HepG2 (cell line): Measurements from ENCODE around the gene CALML4. TPM values are rescaled to one million over a fixed set of nuclear protein-coding genes. Genes with fewer than 3 reads are reported as not detected.

Source experiments
- ATAC-seq: fragments of 200-7000 bp; cut with Tn5 transposase; 3 replicates; pipeline ENCODE4 v1.9.1; 2020; ENCODE audit warnings: mild to moderate bottlenecking, moderate library complexity
- BruUV-seq: library from RNA; stranded (reverse); fragments of 400-500 nt; replicated peaks from 2 replicates; lab custom pipeline; 2021; lab: Mats Ljungman, UMichigan
- CTCF ChIA-PET: fragments of 300-600 bp; formaldehyde crosslinking; extraction: SDS; loops from one replicate; lab custom pipeline; 2021; ENCODE audit warnings: low total read pairs, inconsistent platforms, low intra/inter-chr PET ratio; lab: Yijun Ruan, JAX
- POLR2A ChIA-PET: fragments of 350-600 bp; sonication (Branson Sonifier 250); formaldehyde crosslinking; loops from one replicate; lab custom pipeline; 2020; ENCODE audit warnings: antibody characterized with exemption, inconsistent platforms; lab: Yijun Ruan, JAX
- DNase-seq: peaks from one replicate; pipeline ENCODE4 v3.0.0-alpha.2; 2015; ENCODE audit warnings: low spot score
- FAIRE-seq: peaks from 3 replicates; lab custom pipeline; 2011; peaks lifted over from hg19 to GRCh38; lab: Jason Lieb, UNC
- H2AFZ ChIP-seq: one replicate; pipeline ENCODE4 v1.6.1; 2011; ENCODE audit warnings: low read length, inconsistent platforms
- H3K27ac ChIP-seq: fragments of 300-600 bp; 3 replicates; pipeline ENCODE4 v1.8.0; 2011; ENCODE audit warnings: mixed run types, mild to moderate bottlenecking, mixed read lengths, low read length, inconsistent platforms; ENCODE audit not compliant: insufficient read depth; ENCODE audit errors: extremely low read length
- H3K27me3 ChIP-seq, 2 experiments: fragments of 200-600 bp in 1 of 2; 2 replicates in 1 of 2; 3 replicates in 1 of 2; pipeline versions ENCODE4 v1.6.0 to v1.8.0; 2011; ENCODE audit warnings: low read length in 2 of 2, mild to moderate bottlenecking in 2 of 2, moderate library complexity in 2 of 2, inconsistent platforms in 1 of 2; ENCODE audit not compliant: insufficient read depth in 2 of 2, control insufficient read depth in 1 of 2
- H3K36me3 ChIP-seq, 2 experiments: fragments of 200-600 bp in 1 of 2; replicated peaks in 1 of 2; 2 replicates in 1 of 2; 3 replicates in 1 of 2; pipeline versions ENCODE4 v1.5.1 to v1.8.0; 2011; ENCODE audit warnings: low read length in 2 of 2, inconsistent platforms in 1 of 2; ENCODE audit not compliant: insufficient read depth in 2 of 2, control insufficient read depth in 1 of 2
- H3K4me1 ChIP-seq: 2 replicates; pipeline ENCODE4 v1.5.1; 2012; ENCODE audit warnings: low read length, inconsistent platforms; ENCODE audit not compliant: insufficient read depth
- H3K4me2 ChIP-seq: 2 replicates; pipeline ENCODE4 v1.6.0; 2011; ENCODE audit warnings: low read depth, low read length, inconsistent platforms
- H3K4me3 ChIP-seq, 3 experiments: fragments of 200-600 bp in 1 of 3; sonication (generic), shearing (Covaris generic) in 1 of 3; replicated peaks in 1 of 3; 2 replicates each; pipeline ENCODE4 v1.5.1; 2011 to 2016; ENCODE audit warnings: low read length in 3 of 3, inconsistent platforms in 2 of 3, low read depth in 2 of 3, mild to moderate bottlenecking in 2 of 3, control low read depth in 1 of 3, mixed read lengths in 1 of 3; ENCODE audit not compliant: insufficient read depth in 1 of 3
- H3K79me2 ChIP-seq: one replicate; pipeline ENCODE4 v1.6.1; 2011; ENCODE audit warnings: low read length, inconsistent platforms; ENCODE audit not compliant: insufficient read depth
- H3K9ac ChIP-seq: 2 replicates; pipeline ENCODE4 v1.6.0; 2011; ENCODE audit warnings: mild to moderate bottlenecking, low read depth, low read length, inconsistent platforms; ENCODE audit not compliant: insufficient read depth
- H3K9me3 ChIP-seq: 2 replicates; pipeline ENCODE4 v1.5.1; 2012; ENCODE audit warnings: mild to moderate bottlenecking, low read length
- H4K20me1 ChIP-seq: 2 replicates; pipeline ENCODE4 v1.6.0; 2011; ENCODE audit warnings: inconsistent platforms, mild to moderate bottlenecking, low read length, moderate library complexity; ENCODE audit not compliant: insufficient read depth
- MAFK ChIP-seq, 2 experiments: IDR thresholded peaks in 1 of 2; conservative IDR thresholded peaks in 1 of 2; 2 replicates each; pipeline ENCODE4 v1.6.1; 2011; ENCODE audit warnings: improper control_type of control experiment in 2 of 2, low read length in 2 of 2
- NFYB ChIP-seq: sonication (generic); formaldehyde crosslinking; IDR thresholded peaks from 2 replicates; pipeline ENCODE4 v1.4.0; 2020; ENCODE audit warnings: missing genetic modification reagents
- NFYC ChIP-seq: IDR thresholded peaks from 2 replicates; pipeline ENCODE4 v1.6.1; 2016; ENCODE audit warnings: missing genetic modification reagents, missing compliant biosample characterization
- SCMH1 ChIP-seq: sonication (generic); formaldehyde crosslinking; IDR thresholded peaks from 2 replicates; pipeline ENCODE4 v1.9.0; 2021; ENCODE audit warnings: missing genetic modification reagents, mild to moderate bottlenecking, borderline replicate concordance
- ZFY ChIP-seq: sonication (generic); formaldehyde crosslinking; IDR thresholded peaks from 2 replicates; pipeline ENCODE4 v1.4.0; 2020; ENCODE audit warnings: missing genetic modification reagents
- ZNF350 ChIP-seq: sonication (generic); formaldehyde crosslinking; IDR thresholded peaks from 2 replicates; pipeline ENCODE4 v1.4.0; 2020; ENCODE audit warnings: mild to moderate bottlenecking, low read depth, missing genetic modification reagents, borderline replicate concordance
- WGBS: methylation state at CpG from one replicate; pipeline ENCODE4 v1.1.6; 2017; ENCODE audit warnings: low lambda C conversion rate; 5-methylcytosine and 5-hydroxymethylcytosine counted together
- in situ Hi-C: cut with HindIII; loops from 2 replicates; pipeline ENCODE4 v1.10.0; 2017; ENCODE audit warnings: low pct_unique_long_range_greater_than_20kb; ENCODE audit not compliant: extremely low pct_ligation_motif_present
- intact Hi-C: fragments of 100-400 bp; cut with micrococcal nuclease; formaldehyde crosslinking; loops from one replicate; pipeline ENCODE4 v1.10.0; 2022; ENCODE audit not compliant: unreplicated experiment
- polyA plus RNA-seq, 8 experiments: library from polyadenylated mRNA; depleted of rRNA in 3 of 8; stranded (reverse) in 7 of 8; unstranded in 1 of 8; fragments of >200 nt; fragmentation: Illumina TruSeq in 4 of 8; extraction: Trizol in 4 of 8; gene quantifications; 2 replicates each; pipeline versions ENCODE4 v1.2.1 to v1.2.3, GENCODE V29; 2011 to 2016; ENCODE audit warnings: low read depth in 4 of 8, missing spikeins in 1 of 8, mixed read lengths in 1 of 8; ENCODE audit not compliant: insufficient read depth in 1 of 8
- total RNA-seq, 5 experiments: library from RNA; depleted of rRNA; stranded (reverse); fragments of >200 nt; fragmentation: Illumina TruSeq; extraction: Trizol; gene quantifications; 2 replicates each; pipeline ENCODE4 v1.2.3, GENCODE V29; 2016; ENCODE audit warnings: low read depth in 1 of 5
- TF ChIP-seq, protein P1 (sequence below), 2 experiments: sonication (generic) in 1 of 2; formaldehyde crosslinking in 1 of 2; IDR thresholded peaks; 2 replicates each; pipeline versions ENCODE4 v1.5.1 to v1.6.1; 2011 to 2020; ENCODE audit warnings: borderline replicate concordance in 1 of 2, low read depth in 1 of 2, low read length in 1 of 2, mild to moderate bottlenecking in 1 of 2, missing genetic modification reagents in 1 of 2, moderate library complexity in 1 of 2
- TF ChIP-seq, protein P2 (sequence below): fragments of 450-650 bp; IDR thresholded peaks from 2 replicates; pipeline ENCODE4 v1.6.1; 2017
- TF ChIP-seq, protein P3 (sequence below): sonication (generic); formaldehyde crosslinking; IDR thresholded peaks from 2 replicates; pipeline ENCODE4 v1.5.1; 2020; ENCODE audit warnings: mild to moderate bottlenecking, missing genetic modification reagents, moderate library complexity
- TF ChIP-seq, protein P4 (sequence below): sonication (generic); formaldehyde crosslinking; IDR thresholded peaks from 2 replicates; pipeline ENCODE4 v1.8.1; 2022; ENCODE audit warnings: low read depth, mild to moderate bottlenecking, missing genetic modification reagents

The CALML4 gene
- total and polyA plus RNA-seq, 2 of the 13 experiments (the other 11 are each of a cell fraction or from before 2014, with no cell fraction given), result 3.6 to 8.7 TPM

DNA sequence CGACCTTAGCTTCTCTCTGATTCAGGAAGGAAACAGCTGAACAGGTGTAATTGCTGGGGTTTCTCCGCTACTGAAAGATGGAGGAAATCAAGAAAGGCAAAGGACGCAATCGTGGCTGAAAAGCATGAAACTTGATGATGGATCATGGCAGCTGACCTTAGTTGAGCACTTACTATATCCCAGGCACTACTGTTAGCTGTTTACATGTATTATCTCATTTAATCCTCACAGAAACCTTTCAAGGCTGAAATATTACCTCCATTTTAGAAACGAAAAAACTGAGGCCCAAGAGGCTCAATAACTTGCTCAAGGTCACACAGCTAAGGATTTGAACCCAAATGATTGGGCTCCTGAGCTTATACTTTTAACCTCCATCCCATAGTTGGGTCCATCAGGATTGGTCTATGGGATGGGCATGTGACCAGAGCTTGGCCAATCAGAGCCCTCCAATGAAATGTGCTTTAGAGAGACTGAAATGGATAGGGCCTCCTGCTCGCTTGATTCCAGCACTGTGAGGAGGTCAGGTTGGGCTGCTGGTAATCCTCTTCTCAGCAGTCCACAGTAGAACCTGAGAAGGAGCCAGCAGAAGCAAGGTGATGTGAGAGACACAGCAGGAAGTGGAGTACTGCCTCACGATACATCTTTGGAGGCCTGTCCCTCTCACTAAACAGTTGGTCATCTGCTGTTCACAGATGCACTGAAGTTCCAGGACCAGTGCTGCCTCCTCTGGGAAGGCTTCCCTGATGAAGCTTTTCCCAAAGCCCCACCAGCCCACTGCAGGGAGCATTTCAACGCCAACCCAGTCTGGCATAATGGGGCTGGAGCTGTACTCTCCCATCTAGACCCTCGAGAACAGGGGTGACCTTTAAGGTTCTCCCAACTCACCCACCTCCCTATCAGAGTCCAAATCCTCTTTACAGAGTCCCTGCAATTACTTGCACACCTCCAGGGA is 14.0 kb upstream of the CALML4 start:
- H3K36me3 ChIP-seq, result peaks cover 8 to 29% of the 10 kb centered on the region in 2 experiments; a peak in 4 of 5 replicates

More for the DNA sequence above, 14.0 kb upstream of the CALML4 start:
- ATAC-seq (no peak; the same call in 2 of the 3 replicates), FAIRE-seq (no peak), DNase-seq (no peak)
- ChIA-PET CTCF (no interaction called here), POLR2A (no interaction called here)
- in situ Hi-C loops (no loop called here), intact Hi-C loops (no loop called here)
- H4K20me1 ChIP-seq, result no peaks in the 10 kb centered on the region
- no peak overlapping the region for H3K4me3 ChIP-seq
- peaks cover 31% of the 10 kb centered on the region for H3K79me2 ChIP-seq
- H3K9ac ChIP-seq, result no peak overlapping the region
- TF ChIP-seq NFYB (CRISPR knock-in tag) (0 out of 2 replicates have a peak, but pooled peaks have one; percentile 12), ZNF350 (no peak), ZFY (CRISPR knock-in tag) (no peak), SCMH1 (CRISPR knock-in tag) (no peak), NFYC (CRISPR knock-in tag) (peak; percentile 49), MAFK (conservative IDR thresholded peaks at IDR 0.05 in 1 of 2, IDR thresholded peaks at IDR 0.05 in 1 of 2; ENCODE audit: low read length in 2 of 2) (no peak)
- TF ChIP-seq, protein P1, sequence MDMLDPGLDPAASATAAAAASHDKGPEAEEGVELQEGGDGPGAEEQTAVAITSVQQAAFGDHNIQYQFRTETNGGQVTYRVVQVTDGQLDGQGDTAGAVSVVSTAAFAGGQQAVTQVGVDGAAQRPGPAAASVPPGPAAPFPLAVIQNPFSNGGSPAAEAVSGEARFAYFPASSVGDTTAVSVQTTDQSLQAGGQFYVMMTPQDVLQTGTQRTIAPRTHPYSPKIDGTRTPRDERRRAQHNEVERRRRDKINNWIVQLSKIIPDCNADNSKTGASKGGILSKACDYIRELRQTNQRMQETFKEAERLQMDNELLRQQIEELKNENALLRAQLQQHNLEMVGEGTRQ (IDR thresholded peaks at IDR 0.05; ENCODE audit: low read depth, low read length), result peak; percentile 32; the same call in 1 of the 2 replicates
- TF ChIP-seq, protein P1 (CRISPR knock-in tag; IDR thresholded peaks at IDR 0.05; ENCODE audit: borderline replicate concordance), result no peak; the same call in 1 of the 2 replicates
- TF ChIP-seq, protein P2, sequence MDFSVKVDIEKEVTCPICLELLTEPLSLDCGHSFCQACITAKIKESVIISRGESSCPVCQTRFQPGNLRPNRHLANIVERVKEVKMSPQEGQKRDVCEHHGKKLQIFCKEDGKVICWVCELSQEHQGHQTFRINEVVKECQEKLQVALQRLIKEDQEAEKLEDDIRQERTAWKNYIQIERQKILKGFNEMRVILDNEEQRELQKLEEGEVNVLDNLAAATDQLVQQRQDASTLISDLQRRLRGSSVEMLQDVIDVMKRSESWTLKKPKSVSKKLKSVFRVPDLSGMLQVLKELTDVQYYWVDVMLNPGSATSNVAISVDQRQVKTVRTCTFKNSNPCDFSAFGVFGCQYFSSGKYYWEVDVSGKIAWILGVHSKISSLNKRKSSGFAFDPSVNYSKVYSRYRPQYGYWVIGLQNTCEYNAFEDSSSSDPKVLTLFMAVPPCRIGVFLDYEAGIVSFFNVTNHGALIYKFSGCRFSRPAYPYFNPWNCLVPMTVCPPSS, result no peak
- TF ChIP-seq, protein P3, sequence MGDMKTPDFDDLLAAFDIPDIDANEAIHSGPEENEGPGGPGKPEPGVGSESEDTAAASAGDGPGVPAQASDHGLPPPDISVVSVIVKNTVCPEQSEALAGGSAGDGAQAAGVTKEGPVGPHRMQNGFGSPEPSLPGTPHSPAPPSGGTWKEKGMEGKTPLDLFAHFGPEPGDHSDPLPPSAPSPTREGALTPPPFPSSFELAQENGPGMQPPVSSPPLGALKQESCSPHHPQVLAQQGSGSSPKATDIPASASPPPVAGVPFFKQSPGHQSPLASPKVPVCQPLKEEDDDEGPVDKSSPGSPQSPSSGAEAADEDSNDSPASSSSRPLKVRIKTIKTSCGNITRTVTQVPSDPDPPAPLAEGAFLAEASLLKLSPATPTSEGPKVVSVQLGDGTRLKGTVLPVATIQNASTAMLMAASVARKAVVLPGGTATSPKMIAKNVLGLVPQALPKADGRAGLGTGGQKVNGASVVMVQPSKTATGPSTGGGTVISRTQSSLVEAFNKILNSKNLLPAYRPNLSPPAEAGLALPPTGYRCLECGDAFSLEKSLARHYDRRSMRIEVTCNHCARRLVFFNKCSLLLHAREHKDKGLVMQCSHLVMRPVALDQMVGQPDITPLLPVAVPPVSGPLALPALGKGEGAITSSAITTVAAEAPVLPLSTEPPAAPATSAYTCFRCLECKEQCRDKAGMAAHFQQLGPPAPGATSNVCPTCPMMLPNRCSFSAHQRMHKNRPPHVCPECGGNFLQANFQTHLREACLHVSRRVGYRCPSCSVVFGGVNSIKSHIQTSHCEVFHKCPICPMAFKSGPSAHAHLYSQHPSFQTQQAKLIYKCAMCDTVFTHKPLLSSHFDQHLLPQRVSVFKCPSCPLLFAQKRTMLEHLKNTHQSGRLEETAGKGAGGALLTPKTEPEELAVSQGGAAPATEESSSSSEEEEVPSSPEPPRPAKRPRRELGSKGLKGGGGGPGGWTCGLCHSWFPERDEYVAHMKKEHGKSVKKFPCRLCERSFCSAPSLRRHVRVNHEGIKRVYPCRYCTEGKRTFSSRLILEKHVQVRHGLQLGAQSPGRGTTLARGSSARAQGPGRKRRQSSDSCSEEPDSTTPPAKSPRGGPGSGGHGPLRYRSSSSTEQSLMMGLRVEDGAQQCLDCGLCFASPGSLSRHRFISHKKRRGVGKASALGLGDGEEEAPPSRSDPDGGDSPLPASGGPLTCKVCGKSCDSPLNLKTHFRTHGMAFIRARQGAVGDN (CRISPR knock-in tag), result no peak
- TF ChIP-seq, protein P4, sequence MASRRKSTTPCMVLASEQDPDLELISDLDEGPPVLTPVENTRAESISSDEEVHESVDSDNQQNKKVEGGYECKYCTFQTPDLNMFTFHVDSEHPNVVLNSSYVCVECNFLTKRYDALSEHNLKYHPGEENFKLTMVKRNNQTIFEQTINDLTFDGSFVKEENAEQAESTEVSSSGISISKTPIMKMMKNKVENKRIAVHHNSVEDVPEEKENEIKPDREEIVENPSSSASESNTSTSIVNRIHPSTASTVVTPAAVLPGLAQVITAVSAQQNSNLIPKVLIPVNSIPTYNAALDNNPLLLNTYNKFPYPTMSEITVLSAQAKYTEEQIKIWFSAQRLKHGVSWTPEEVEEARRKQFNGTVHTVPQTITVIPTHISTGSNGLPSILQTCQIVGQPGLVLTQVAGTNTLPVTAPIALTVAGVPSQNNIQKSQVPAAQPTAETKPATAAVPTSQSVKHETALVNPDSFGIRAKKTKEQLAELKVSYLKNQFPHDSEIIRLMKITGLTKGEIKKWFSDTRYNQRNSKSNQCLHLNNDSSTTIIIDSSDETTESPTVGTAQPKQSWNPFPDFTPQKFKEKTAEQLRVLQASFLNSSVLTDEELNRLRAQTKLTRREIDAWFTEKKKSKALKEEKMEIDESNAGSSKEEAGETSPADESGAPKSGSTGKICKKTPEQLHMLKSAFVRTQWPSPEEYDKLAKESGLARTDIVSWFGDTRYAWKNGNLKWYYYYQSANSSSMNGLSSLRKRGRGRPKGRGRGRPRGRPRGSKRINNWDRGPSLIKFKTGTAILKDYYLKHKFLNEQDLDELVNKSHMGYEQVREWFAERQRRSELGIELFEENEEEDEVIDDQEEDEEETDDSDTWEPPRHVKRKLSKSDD (CRISPR knock-in tag), result no peak
- H3K4me2 ChIP-seq, result no peak overlapping the region
- BruUV-seq, result no TSS peak
- H3K4me1 ChIP-seq, result peaks cover 9% of the 10 kb centered on the region
- H3K27ac ChIP-seq, result no peak overlapping the region
- no peaks in the 10 kb centered on the region for H3K27me3 ChIP-seq
- WGBS, result 97% methylated on average over 6 of the region's 9 CpGs
- H3K9me3 ChIP-seq, result no peaks in the 10 kb centered on the region
- no peak overlapping the region for H2AFZ ChIP-seq
